K562 (cell line): ENCODE results near the gene PLCD1.

Experiments used
- BMI1 ChIP-seq: fragments of 150-350 bp; IDR thresholded peaks from 2 replicates; pipeline ENCODE4 v1.6.1; 2014; ENCODE audit warnings: low read length
- EZH2 ChIP-seq: IDR thresholded peaks from 2 replicates; pipeline ENCODE4 v1.6.1; 2012; ENCODE audit warnings: low read depth, mild to moderate bottlenecking, inconsistent platforms, low read length, borderline replicate concordance
- PYGO2 ChIP-seq: fragments of 450-650 bp; IDR thresholded peaks from 2 replicates; pipeline ENCODE4 v1.6.1; 2016; ENCODE audit warnings: mild to moderate bottlenecking, missing genetic modification characterization, moderate library complexity, missing compliant biosample characterization
- TF ChIP-seq, protein P1 (sequence below): sonication (generic); formaldehyde crosslinking; IDR thresholded peaks from 2 replicates; pipeline ENCODE4 v1.8.1; 2023; ENCODE audit warnings: mild to moderate bottlenecking, missing genetic modification reagents

GRCh38 chr3:37968813-37969595 lies 60.4 kb downstream of the PLCD1 start:
- TF ChIP-seq EZH2 (no peak), BMI1 (no peak), PYGO2 (tag) (no peak)
- TF ChIP-seq, protein P1, sequence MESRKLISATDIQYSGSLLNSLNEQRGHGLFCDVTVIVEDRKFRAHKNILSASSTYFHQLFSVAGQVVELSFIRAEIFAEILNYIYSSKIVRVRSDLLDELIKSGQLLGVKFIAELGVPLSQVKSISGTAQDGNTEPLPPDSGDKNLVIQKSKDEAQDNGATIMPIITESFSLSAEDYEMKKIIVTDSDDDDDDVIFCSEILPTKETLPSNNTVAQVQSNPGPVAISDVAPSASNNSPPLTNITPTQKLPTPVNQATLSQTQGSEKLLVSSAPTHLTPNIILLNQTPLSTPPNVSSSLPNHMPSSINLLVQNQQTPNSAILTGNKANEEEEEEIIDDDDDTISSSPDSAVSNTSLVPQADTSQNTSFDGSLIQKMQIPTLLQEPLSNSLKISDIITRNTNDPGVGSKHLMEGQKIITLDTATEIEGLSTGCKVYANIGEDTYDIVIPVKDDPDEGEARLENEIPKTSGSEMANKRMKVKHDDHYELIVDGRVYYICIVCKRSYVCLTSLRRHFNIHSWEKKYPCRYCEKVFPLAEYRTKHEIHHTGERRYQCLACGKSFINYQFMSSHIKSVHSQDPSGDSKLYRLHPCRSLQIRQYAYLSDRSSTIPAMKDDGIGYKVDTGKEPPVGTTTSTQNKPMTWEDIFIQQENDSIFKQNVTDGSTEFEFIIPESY = no peak
